T-helper 2 cell (primary cell): ENCODE results near the gene IL3RA.

Experiments
- DNase-seq, 5 experiments: peaks; one replicate each; pipeline versions ENCODE4 v3.0.0 to v3.0.0-alpha.2; 2012 to 2022

The IL3RA gene

DNA sequence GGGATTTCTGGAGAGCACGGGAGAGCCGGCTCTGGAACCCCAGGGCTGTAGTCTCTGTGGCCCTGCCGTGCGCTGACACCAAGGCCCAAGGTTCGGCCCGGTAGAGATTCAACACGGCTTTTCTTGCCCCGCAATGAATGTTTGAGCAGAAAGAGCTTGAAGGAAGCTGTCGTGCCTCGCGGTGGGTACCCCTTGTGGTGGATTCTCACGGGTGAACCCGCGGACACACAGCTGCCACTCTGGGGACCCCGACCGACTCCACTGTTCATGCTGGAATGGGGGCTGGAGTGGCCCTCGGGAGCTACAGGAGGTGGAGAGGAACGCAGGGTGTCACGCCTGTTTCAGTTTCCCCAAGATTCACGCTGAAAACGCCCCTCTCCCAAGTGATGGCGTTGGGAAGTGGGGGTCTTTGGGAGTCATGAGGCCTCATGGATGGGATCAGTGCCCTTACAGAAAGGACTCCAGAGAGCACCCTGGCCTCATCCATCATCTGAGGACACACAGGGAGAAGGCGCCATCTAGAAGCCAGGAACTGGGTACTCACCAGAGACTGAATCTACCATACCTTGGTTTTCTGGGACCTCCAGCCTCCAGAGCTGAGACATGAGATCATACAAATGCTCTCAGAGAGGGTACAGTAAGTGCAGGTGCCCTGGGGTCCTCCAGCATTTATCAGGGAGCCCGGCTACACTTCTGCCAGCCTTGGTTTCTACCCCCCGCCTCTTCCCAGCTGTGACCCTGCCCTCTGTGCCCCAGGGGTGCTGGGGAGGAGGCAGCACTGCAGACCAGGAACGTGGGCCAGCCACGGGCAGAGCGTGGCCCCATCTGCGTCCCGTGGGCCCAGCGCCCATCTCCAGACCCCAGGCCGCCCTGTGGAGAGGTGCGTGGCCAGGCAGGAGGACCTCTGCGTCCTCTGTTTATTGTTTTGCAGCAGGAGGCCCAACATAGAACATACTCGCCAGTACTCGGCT is 49.0 kb downstream of the IL3RA start:
- DNase-seq: no peak

DNA sequence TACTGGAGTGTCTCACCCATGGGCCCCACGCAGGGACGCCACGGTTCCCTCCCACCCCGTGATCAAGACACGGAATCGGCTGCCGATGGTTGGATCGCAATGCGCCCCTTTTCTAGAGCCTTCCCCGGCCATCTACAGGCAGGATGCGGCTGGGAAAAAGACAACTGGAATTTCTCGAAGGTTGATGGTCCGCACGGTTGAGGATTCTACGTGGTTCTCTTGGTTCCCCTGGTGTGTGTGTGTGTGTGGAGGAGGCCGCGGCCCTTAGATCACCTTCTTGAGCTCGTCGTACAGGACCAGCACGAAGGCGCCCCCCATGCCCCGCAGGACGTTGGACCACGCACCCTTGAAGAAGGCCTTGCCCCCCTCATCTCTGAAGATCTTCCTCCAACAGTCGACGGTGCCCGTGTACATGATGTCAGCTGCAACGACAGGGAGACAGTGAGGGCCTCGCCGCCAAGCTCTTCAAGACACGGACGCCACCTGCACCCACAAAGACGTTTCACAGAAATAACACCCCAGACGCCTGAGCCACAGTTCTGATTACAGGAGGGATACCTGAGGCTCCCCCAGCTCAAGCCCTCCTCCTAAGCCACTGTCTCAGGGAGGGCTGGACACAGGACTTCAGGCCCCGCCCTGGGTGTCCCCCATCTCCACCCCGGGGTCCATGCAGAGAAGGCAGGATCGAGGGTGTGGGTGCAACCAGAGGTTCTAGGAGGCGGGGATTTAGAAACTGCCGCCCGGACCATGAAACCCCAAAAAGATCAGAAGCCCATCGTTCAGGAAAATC is 49.9 kb downstream of the IL3RA start:
- DNase-seq: no peak

DNA sequence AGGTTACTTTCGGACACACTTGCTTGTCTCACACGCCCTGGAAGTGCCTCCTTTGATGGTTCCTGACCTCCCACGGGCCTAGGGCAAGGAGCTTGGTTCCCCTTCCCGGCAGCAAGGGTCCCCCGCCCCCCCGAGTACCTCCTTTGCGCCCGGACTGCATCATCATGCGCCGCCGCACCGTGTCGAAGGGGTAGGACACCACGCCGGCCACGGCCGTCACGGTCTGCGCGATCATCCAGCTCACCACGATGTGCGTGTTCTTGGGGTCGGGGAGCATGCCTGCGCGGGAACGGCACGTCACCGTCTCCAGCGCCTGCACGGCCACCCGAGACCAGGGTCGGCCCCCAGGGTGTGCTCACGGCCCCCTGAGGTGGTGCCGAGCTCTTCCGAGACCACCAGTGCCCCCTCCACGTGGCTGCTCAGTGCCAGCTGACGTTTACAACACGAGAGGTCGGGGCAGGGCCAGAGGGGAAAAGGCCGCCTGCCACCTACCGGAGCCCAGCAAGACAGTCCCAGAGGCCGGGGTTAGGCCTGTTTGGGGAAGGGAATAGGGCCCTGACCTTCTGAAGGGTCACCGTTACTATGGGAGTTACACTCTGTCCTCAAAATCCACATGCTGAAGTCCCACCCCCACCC is 50.7 kb downstream of the IL3RA start:
- DNase-seq: no peak

DNA sequence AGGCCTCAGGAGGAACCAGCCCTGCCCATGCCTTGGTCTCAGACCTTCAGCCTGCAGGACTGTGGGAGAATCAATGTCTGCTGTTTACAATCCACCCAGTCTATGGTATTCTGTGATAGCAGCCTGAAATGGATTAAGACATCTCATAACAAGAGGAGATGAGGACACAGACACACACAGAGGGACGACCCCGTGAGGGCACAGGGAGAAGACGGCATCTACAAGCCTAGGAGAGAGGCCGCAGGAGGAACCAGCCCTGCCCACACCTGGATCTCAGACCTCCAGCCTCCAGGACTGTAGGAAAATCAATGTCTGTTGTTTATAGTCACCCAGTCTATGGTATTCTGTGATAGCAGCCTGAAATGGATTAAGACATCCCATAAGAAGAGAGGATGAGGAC is 52.1 kb downstream of the IL3RA start:
- no peak for DNase-seq

DNA sequence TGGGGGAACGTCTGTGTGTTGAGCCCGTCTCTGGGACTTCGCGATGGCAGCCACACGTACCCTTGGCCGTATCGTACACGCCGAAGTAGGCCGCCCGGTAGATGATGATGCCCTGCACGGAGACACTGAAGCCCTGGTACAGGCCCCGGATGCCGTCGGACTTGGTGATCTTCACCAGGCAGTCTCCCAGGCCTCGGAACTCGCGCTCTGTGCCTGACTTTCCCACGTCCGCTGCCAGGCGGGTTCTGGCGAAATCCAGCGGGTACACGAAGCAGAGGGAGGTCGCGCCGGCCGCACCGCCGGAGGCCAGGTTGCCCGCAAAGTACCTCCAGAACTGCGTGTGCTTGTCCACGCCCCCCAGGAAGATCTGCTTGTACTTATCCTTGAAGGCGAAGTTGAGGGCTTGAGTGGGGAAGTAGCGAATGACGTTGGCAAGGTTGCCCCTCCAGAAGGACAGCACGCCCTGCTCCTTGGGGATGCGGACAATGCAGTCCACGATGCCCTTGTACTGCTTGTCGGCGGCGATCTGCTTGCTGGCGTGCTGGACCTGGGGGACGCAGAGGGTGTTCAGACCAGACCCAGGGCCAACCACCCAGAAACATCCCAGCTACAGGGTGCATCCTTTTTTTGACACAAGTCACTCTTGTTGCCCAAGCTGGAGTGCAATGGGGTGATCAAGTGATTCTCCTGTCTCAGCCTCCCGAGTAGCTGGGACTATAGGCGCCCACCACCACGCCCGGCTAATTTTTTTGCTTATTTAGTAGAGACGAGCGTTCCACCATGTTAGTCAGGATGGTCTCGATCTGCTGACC is 52.8 kb downstream of the IL3RA start:
- no peak for DNase-seq

- no peak for DNase-seq
Observed at GRCh38 chrX:1389993-1390285, 53.4 kb downstream of the IL3RA start.

GRCh38 chrX:1390621-1391369 is 54.2 kb downstream of the IL3RA start:
- no peak for DNase-seq

DNA sequence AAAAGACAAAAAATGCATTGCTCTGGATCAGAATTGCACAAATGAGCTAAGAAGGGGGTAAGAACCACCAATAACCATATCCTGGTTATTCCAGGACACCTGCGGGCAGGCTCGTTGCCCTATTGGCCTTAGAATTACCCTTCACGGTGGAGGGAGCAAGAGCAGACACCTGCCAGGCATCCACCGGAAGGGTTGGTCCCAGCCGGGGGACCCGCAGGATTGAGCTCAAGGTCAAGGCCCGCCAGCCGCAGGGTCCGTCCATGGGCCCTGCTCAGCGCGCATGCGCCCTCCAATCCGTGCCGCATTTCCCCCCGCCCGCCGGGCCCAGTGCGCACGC is 54.8 kb downstream of the IL3RA start:
- no peak for DNase-seq

DNA sequence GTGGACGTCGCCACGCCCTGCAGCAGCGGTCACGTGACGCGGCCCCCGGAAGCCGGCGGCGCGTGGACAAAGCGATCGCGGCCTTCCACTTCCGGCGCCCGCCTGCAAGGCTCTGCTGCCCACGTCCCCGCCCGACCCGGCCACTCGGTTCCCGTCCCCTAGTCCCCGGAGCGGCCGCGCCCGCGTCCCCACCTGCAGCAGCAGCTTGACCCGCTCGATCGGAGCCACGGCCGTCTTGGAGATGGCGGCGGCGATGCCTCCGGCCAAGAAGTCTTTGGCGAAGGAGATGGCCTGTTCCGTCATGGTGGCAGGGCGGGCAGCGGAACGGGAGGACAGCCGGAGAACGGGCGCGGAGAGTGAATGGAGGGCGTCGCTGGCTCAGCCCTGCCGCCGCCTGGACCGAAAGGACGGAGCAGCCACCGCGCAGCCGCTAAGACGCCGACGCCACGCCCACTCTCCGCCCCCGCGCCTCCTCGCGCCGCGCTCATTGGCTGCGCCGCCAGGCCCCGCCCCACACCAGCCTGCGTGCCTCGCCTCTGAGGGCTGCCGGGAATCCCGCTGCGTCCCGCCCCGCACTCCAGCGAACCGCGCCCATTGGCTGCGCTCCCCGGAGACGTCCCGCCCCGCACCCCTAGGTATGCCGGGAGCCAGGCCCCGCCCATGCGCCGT is 55.3 kb downstream of the IL3RA start, which contains the start of gene SLC25A6:
TSS of gene SLC25A6 (minus strand) at position 407 of the 669 bp plus-strand sequence. CDS start at position 303, 104 bp downstream.
- DNase-seq: peak; percentile 98 to 99 (median 99)

DNA sequence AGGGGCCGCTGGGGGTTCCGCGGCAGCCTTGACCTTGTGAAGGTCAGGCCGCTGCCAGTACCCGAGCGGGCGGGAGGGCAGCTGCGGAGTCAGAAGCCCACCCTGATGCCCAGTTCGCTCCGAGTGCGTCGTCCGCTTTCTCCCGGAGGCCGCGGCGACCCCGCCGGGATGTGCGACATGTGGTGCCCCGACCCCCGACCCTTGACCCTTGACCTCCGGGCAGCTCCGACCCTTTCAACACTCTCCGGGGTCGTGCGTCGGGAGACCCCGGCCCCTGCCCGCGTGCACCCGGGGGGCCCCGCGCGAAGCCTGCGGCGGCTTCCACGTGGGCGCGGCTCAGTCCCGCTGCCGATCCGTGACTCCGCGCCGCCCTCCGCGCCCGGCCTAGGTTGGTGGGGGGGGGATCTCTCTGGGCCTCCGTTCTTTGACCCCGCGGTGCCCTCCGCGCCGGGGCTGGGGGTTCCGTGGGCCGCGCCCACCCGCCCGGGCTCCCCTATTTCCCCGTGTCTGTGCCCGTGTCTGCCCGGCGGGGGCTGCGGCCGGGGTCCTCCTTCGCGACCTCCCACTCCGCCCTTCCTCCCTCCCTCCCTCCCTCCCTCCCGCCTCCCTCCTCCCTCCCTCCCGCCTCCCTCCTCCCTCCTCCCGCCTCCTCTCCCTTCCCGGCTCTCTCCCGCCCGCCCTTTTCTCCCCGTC is 55.9 kb downstream of the IL3RA start:
- peak in 2 of 5 experiments; percentile 50 to 78 for DNase-seq

GRCh38 chrX:1393871-1394615 is 57.5 kb downstream of the IL3RA start:
- DNase-seq: no peak

GRCh38 chrX:1394731-1395501 is 58.3 kb downstream of the IL3RA start:
- DNase-seq: no peak

GRCh38 chrX:1395646-1396216 is 59.1 kb downstream of the IL3RA start:
- DNase-seq: no peak

- no peak for DNase-seq
Observed at GRCh38 chrX:1397001-1397400, 60.4 kb downstream of the IL3RA start.

- no peak for DNase-seq
Observed at GRCh38 chrX:1397441-1398270, 61.1 kb downstream of the IL3RA start.

GRCh38 chrX:1398431-1399340 is 62.1 kb downstream of the IL3RA start:
- no peak for DNase-seq

- DNase-seq: no peak
Observed at GRCh38 chrX:1400049-1400448, 63.5 kb downstream of the IL3RA start.
